ENCODE measurements around the gene RASSF8. TPM values are rescaled to one million over a fixed set of nuclear protein-coding genes. Genes with fewer than 3 reads are reported as not detected.

The RASSF8 gene
- total and polyA plus RNA-seq, 2 of the 8 experiments (the other 6 are each of a cell fraction or from before 2014, with no cell fraction given): 6.4 to 46.7 TPM

DNA sequence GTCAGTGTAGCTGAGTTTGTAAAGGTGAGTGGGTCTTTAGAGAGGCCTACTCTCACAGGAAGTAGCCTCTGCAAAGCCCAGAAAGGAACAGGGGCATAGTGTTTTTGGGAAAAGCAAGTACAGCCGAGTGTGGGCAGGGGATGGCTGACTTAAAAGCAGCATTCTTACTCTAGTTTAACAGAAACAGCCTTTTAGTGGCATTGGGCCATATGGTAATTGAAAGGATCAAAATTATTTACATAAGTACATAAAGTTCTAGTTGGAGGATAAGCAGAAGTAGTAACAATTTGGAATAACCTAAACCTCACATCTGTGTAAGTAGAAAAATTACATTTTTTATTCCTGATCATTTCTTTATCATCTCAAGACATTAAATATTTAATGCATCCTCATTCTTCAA is 49.1 kb downstream of the RASSF8 start (continued):
- no peak for TF ChIP-seq FOSL1 (IDR thresholded peaks at IDR 0.05; ENCODE audit: insufficient read depth, low read depth, low read length)
